ENCODE results near the gene BICD1. TPM values are rescaled to one million over a fixed set of nuclear protein-coding genes. Genes with fewer than 3 reads are reported as not detected.
A peak's percentile ranks its signal among the peaks of the same experiment; 100 is the strongest.

The BICD1 gene
- total and polyA plus RNA-seq, 2 of the 13 experiments (the other 11 are each of a cell fraction or from before 2014, with no cell fraction given): 4.5 to 5.2 TPM

DNA sequence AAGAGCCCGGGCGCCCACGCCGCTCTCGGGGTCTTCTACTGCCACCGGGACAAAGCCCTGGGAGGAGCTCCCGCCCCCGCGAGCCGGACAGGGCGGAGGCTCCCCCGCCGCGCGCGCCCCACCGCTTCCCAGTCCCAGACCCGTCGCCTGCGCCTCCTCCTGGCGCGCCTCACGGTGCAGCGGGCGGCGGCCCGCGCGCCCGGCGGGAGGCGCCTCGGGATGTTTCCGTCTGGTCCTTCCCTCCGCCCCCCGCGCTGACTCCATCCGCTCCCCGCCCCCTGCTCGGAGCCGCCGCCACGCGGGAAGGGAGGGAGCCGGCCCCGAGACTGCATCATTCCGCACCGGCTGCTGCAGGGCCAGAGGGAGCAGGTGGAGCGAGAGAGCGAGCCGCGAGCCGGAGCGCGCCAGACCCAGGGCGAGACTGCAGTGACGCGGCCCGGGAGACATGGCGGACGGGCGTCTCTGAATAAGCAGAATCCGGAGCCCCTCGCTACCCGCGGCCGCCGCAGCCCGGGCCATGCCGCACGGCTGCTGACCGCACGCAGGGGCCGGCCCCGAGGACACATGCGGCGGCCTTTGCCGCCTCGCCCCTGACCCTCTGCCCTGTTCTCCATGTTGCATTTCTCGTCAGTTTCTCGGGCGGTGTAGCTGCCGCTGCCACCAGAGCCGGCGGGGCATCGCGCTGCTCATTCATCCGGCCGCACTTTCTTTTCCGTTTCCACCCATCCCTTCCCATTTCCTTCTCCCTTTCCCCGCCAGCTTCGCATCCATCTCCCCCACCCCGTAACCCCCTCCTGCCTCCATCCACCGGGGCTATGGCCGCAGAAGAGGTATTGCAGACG lies at the start of gene BICD1 (continued):
- TF ChIP-seq CTCF (CRISPR knock-in tag; IDR thresholded peaks at IDR 0.05) (peak; percentile 62), BCLAF1 (IDR thresholded peaks at IDR 0.05) (no peak), MBD4 (IDR thresholded peaks at IDR 0.05; ENCODE audit: borderline replicate concordance, low read length) (no peak), KDM5B (CRISPR knock-in tag; IDR thresholded peaks at IDR 0.05; ENCODE audit: borderline replicate concordance) (peak; percentile 94; the same call in 1 of the 2 replicates), KDM2A (CRISPR knock-in tag; IDR thresholded peaks at IDR 0.05; ENCODE audit: borderline replicate concordance, low read depth) (peak; percentile 78; the same call in 1 of the 2 replicates), SNRNP70 (IDR thresholded peaks at IDR 0.05; ENCODE audit: low read depth, low read length) (no peak), SETDB1 (CRISPR knock-in tag; IDR thresholded peaks at IDR 0.05; ENCODE audit: borderline replicate concordance) (no peak), GFI1 (CRISPR knock-in tag; IDR thresholded peaks at IDR 0.05; ENCODE audit: borderline replicate concordance) (peak; percentile 43; the same call in 1 of the 2 replicates), ZNF598 (CRISPR knock-in tag; IDR thresholded peaks at IDR 0.05; ENCODE audit: borderline replicate concordance) (peak; percentile 38; the same call in 1 of the 2 replicates), KLF11 (CRISPR knock-in tag; IDR thresholded peaks at IDR 0.05) (no peak), JUNB (CRISPR knock-in tag; IDR thresholded peaks at IDR 0.05; ENCODE audit: borderline replicate concordance) (no peak), FOSL1 (CRISPR knock-in tag; IDR thresholded peaks at IDR 0.05; ENCODE audit: borderline replicate concordance) (0 out of 2 replicates have a peak, but pooled peaks have one; percentile 13), ATF4 (CRISPR knock-in tag; IDR thresholded peaks at IDR 0.05) (0 out of 4 replicates have a peak, but pooled peaks of 1 of the 2 experiments have one; percentile 29), ETV6 (CRISPR knock-in tag; conservative IDR thresholded peaks at IDR 0.05) (0 out of 2 replicates have a peak, but pooled peaks have one; percentile 46), RBM39 (IDR thresholded peaks at IDR 0.05; ENCODE audit: low read depth, low read length, poor library complexity, severe bottlenecking) (peak; percentile 78), TCF7 (IDR thresholded peaks at IDR 0.05; ENCODE audit: low read depth) (no peak), THAP8 (CRISPR knock-in tag; IDR thresholded peaks at IDR 0.05; ENCODE audit: borderline replicate concordance) (no peak; the same call in 1 of the 2 replicates), RXRB (CRISPR knock-in tag; IDR thresholded peaks at IDR 0.05; ENCODE audit: borderline replicate concordance) (peak; percentile 37; the same call in 1 of the 2 replicates), ZSCAN21 (CRISPR knock-in tag; IDR thresholded peaks at IDR 0.05; ENCODE audit: borderline replicate concordance) (peak; percentile 67; the same call in 1 of the 2 replicates), ZNF674 (CRISPR knock-in tag; IDR thresholded peaks at IDR 0.05; ENCODE audit: low read depth) (no peak)

Data from HepG2 (cell line).